ENCODE data around the gene ALDOB. TPM values are rescaled to one million over a fixed set of nuclear protein-coding genes. Genes with fewer than 3 reads are reported as not detected.

Gene ALDOB
- not detected for total RNA-seq

DNA sequence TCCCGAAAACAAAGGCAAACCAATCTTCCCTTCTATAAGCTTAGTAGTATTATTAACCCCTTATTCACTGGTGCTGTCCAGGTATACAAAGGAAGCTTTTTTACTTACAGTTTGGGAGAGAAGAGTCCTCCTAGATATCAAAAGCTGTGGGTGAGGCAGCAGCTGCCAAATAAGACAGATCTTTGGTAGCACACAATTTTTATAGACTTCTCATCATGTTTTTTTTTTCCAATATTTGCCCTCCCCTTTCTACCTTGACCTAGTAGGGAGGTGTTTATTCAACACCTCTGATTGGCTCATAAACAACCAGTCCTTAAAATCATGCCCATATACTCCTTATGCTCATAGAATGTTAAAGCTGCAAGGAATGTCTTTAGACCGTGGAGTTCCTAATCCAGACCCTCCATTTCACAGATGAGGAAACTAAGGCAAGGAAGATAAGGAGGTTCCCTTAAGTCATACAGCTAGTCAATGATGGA, at the start of gene ALDOB:
TSS of gene ALDOB (minus strand) at position 174 of the 479 bp plus-strand sequence. CDS start 4,887 bp downstream, outside the sequence.
- intact Hi-C loops (cut with DNase I) = no loop called here
- H3K36me3 ChIP-seq = no peaks in the 10 kb centered on the region
- no peak within 1 kb of the TSS for H3K4me3 ChIP-seq
- no peak for TF ChIP-seq POLR2A (IDR thresholded peaks at IDR 0.05)
- TF ChIP-seq, protein P1, sequence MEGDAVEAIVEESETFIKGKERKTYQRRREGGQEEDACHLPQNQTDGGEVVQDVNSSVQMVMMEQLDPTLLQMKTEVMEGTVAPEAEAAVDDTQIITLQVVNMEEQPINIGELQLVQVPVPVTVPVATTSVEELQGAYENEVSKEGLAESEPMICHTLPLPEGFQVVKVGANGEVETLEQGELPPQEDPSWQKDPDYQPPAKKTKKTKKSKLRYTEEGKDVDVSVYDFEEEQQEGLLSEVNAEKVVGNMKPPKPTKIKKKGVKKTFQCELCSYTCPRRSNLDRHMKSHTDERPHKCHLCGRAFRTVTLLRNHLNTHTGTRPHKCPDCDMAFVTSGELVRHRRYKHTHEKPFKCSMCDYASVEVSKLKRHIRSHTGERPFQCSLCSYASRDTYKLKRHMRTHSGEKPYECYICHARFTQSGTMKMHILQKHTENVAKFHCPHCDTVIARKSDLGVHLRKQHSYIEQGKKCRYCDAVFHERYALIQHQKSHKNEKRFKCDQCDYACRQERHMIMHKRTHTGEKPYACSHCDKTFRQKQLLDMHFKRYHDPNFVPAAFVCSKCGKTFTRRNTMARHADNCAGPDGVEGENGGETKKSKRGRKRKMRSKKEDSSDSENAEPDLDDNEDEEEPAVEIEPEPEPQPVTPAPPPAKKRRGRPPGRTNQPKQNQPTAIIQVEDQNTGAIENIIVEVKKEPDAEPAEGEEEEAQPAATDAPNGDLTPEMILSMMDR (IDR thresholded peaks at IDR 0.05) = no peak
- H3K27me3 ChIP-seq = no peaks in the 10 kb centered on the region
- WGBS, 2 donors = 43 to 52% methylated on average over 2 of the region's 2 CpGs
- no peak for DNase-seq
- no peak within 1 kb of the TSS for H3K27ac ChIP-seq
- no peaks in the 10 kb centered on the region for H3K4me1 ChIP-seq
- H3K9me3 ChIP-seq = no peaks in the 10 kb centered on the region

DNA sequence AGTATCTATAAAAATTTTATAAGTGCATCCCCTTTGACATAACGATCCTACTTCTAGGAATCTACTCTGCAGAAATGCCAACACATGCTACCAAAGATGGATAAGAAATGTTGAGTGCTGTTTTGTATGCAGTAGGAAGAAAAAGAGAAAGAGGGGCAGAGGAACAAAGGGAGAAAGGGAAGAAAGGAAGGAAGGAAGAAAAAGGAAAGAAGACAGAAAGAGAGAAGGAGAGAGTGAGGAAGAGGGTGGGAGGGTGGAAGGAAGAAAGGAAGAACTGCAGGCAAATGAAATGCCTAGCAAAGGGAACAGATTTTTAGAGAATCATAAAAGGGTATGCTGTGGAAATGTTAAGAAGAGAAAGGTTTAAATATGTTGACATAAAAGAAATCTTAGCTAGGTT, 48.5 kb upstream of the ALDOB start:
- Histone ChIP-seq H3K27ac (peak overlapping the region in 1 of 4 donors; percentile 93), H3K4me1 (peaks cover 24 to 85% (median 29%) of the 10 kb centered on the region in 3 donors), H3K4me3 (no peak overlapping the region), H3K9me3 (no peaks in the 10 kb centered on the region), H3K27me3 (peaks cover 0 to 15% (median 0%) of the 10 kb centered on the region in 4 donors), H3K36me3 (no peaks in the 10 kb centered on the region)
- no peak for DNase-seq
- WGBS, 2 donors = 63 to 71% methylated on average over 1 of the region's 1 CpG
- intact Hi-C loops (cut with DNase I) = no loop called here
- TF ChIP-seq POLR2A (IDR thresholded peaks at IDR 0.05) = no peak
- TF ChIP-seq, protein P1 (IDR thresholded peaks at IDR 0.05) = no peak

DNA sequence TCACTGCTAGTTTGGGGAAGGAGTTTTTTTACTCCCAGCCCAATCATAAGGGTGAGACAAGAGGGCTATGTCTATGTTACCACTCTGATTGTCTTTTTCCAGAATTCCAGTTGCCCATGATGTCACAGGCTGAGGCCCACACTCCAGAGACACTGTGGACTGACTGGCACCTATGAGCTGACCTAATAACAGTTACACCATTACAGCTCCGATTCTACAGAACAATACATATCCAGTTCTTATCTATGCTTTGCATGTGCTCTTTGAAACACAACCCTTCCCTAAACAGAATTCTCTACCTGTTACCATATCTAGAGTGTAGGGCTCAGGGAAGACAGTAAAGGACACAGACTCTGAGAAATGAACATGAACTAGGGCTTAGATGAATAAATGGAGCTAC, 45.7 kb upstream of the ALDOB start:
- no peaks in the 10 kb centered on the region for H3K9me3 ChIP-seq
- TF ChIP-seq, protein P1 (IDR thresholded peaks at IDR 0.05) = no peak
- no peak for TF ChIP-seq POLR2A (IDR thresholded peaks at IDR 0.05)
- H3K27ac ChIP-seq = peak overlapping the region; percentile 78 to 95 (median 88)
- intact Hi-C loops (cut with DNase I) = no loop called here
- H3K27me3 ChIP-seq = peaks cover 0 to 5% (median 0%) of the 10 kb centered on the region in 4 donors
- WGBS, 2 donors = 32 to 45% methylated on average over 1 of the region's 1 CpG
- peaks cover 30 to 98% (median 50%) of the 10 kb centered on the region in 3 donors for H3K4me1 ChIP-seq
- no peak overlapping the region for H3K4me3 ChIP-seq
- peaks cover under 1 to 6% (median 3%) of the 10 kb centered on the region in 3 donors for H3K36me3 ChIP-seq
- DNase-seq = no peak

DNA sequence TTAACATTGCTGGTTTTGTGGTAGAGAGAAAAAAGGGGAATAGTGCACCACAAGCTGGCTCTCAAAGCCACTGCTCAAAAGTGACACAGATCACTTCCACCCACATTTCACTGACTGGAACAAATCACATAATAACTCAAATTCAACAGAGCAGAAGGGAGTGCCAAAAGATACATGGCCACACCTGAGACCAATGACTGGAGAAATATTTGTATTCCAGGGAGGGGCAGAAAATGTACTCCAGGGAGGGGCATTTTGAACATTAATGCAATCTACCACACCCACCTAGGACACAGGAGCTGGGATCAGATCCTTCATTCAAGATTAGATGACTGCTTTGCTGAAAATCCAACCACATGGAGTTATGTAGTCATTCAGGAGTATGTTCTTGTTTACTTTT, 44.8 kb upstream of the ALDOB start:
- intact Hi-C loops (cut with DNase I) = no loop called here

DNA sequence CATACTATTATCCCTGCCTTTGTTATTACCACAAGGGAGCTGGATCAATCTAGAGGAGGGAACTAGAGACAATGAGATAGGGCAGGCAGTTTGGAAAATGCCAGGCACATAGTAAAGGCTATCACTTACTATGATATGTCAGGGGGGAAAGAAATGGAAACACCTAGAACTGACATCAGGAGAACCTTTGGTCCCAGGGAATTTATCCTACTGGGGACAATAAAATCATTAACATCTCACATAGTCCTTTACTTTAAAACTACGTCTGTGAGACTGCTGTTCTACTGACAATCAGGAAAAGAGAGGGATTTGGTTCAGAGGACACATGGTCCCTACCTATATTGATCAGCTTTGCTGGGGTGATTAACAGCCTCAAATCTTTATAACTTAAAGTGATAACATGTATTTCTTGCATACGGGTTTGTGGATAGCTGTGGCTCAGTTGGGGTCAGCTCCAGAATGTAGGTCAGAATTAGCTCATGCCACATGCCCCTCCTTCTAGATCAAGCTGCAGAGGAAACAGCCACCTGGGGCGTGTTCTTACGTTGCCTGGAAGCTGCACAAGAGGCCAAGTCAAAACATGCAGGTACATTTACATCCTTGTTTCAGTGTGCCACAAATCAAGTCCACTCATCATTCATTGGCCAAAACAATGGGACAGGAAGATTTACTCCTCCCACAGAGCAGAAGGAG, 43.9 kb upstream of the ALDOB start:
- H3K4me3 ChIP-seq = peak overlapping the region in 1 of 4 donors; percentile 10

More for the DNA sequence above, 44.8 kb upstream of the ALDOB start:
- Histone ChIP-seq H3K27me3 (no peaks in the 10 kb centered on the region), H3K36me3 (peaks cover 10 to 15% (median 11%) of the 10 kb centered on the region in 3 donors), H3K4me3 (peak overlapping the region in 1 of 4 donors; percentile 36), H3K4me1 (peaks cover 30 to 94% (median 49%) of the 10 kb centered on the region in 3 donors), H3K27ac (peak overlapping the region; percentile 86 to 95 (median 88)), H3K9me3 (no peaks in the 10 kb centered on the region)
- DNase-seq = no peak
- TF ChIP-seq, protein P1 (IDR thresholded peaks at IDR 0.05) = no peak
- TF ChIP-seq POLR2A (IDR thresholded peaks at IDR 0.05) = peak in 1 of 4 donors; percentile 36

More for the DNA sequence above, 43.9 kb upstream of the ALDOB start:
- Histone ChIP-seq H3K27me3 (no peaks in the 10 kb centered on the region), H3K9me3 (no peaks in the 10 kb centered on the region), H3K27ac (peak overlapping the region; percentile 86 to 95 (median 90)), H3K36me3 (peaks cover 11 to 24% (median 13%) of the 10 kb centered on the region in 3 donors), H3K4me1 (peaks cover 30 to 85% (median 48%) of the 10 kb centered on the region in 3 donors)
- intact Hi-C loops (cut with DNase I) = no loop called here
- 20 to 39% methylated on average over 4 of the region's 4 CpGs for WGBS, 2 donors
- no peak for TF ChIP-seq POLR2A (IDR thresholded peaks at IDR 0.05)
- TF ChIP-seq, protein P1 (IDR thresholded peaks at IDR 0.05) = no peak
- no peak for DNase-seq

All from esophagus squamous epithelium (tissue), 5 donors.